Endothelial cell of umbilical vein (primary cell): Measurements from ENCODE around the gene AUTS2. TPM values are rescaled to one million over a fixed set of nuclear protein-coding genes. Genes with fewer than 3 reads are reported as not detected.

Source experiments
- BruUV-seq: library from RNA; stranded (reverse); fragments of 400-500 nt; replicated peaks from 2 replicates; lab custom pipeline; 2021; lab: Mats Ljungman, UMichigan
- CTCF ChIA-PET: fragments of 300-600, 350-600 bp; sonication (Branson Sonifier 250); formaldehyde crosslinking; loops from one replicate; lab custom pipeline; 2021; ENCODE audit warnings: antibody characterized with exemption, inconsistent platforms; lab: Charles Lee
- POLR2A ChIA-PET: fragments of 300-600, 350-600 bp; sonication (Branson Sonifier 250); formaldehyde crosslinking; loops from one replicate; lab custom pipeline; 2021; ENCODE audit warnings: antibody characterized with exemption, inconsistent platforms; lab: Charles Lee
- DNase-seq: peaks from one replicate; pipeline ENCODE4 v3.0.0-alpha.2; 2011; ENCODE audit warnings: low read depth, low spot score
- FAIRE-seq: peaks from 2 replicates; lab custom pipeline; 2011; peaks lifted over from hg19 to GRCh38; lab: Jason Lieb, UNC
- H2AFZ ChIP-seq: 2 replicates; pipeline ENCODE4 v1.6.0; 2012; ENCODE audit warnings: low read depth, low read length, control low read depth, inconsistent platforms
- H3K27ac ChIP-seq: 2 replicates; pipeline ENCODE4 v1.5.1; 2011; ENCODE audit warnings: low read depth, mild to moderate bottlenecking, control low read depth, low read length, moderate library complexity; ENCODE audit not compliant: insufficient read depth
- H3K27me3 ChIP-seq, 2 experiments: 2 replicates each; pipeline versions ENCODE4 v1.6.0 to v1.6.1; 2011; ENCODE audit warnings: low read length in 2 of 2, mixed read lengths in 1 of 2; ENCODE audit not compliant: control insufficient read depth in 2 of 2, insufficient read depth in 2 of 2
- H3K36me3 ChIP-seq, 2 experiments: 2 replicates in 1 of 2; 3 replicates in 1 of 2; pipeline ENCODE4 v1.5.1; 2011; ENCODE audit warnings: low read length in 2 of 2, mild to moderate bottlenecking in 1 of 2, moderate library complexity in 1 of 2; ENCODE audit not compliant: control insufficient read depth in 2 of 2, insufficient read depth in 2 of 2; ENCODE audit errors: extremely low read depth in 1 of 2
- H3K4me1 ChIP-seq: 3 replicates; pipeline ENCODE4 v1.5.1; 2011; ENCODE audit warnings: mild to moderate bottlenecking, low read length; ENCODE audit not compliant: control insufficient read depth, insufficient read depth; ENCODE audit errors: extremely low read depth
- H3K4me2 ChIP-seq: 2 replicates; pipeline ENCODE4 v1.6.1; 2011; ENCODE audit warnings: low read length, control low read depth, mixed read lengths; ENCODE audit not compliant: insufficient read depth
- H3K4me3 ChIP-seq, 3 experiments: fragments of 200-600 bp in 1 of 3; sonication (generic), shearing (Covaris generic) in 1 of 3; replicated peaks in 1 of 3; 2 replicates each; pipeline ENCODE4 v1.5.1; 2011 to 2016; ENCODE audit warnings: control low read depth in 3 of 3, low read length in 3 of 3, mild to moderate bottlenecking in 2 of 3, inconsistent platforms in 1 of 3, low read depth in 1 of 3, moderate library complexity in 1 of 3; ENCODE audit not compliant: insufficient read depth in 1 of 3
- H3K79me2 ChIP-seq: 2 replicates; pipeline ENCODE4 v1.6.0; 2012; ENCODE audit warnings: low read length, inconsistent platforms; ENCODE audit not compliant: control insufficient read depth, insufficient read depth
- H3K9ac ChIP-seq: replicated peaks from 2 replicates; pipeline ENCODE3; 2011; ENCODE audit warnings: low read length, control low read depth; ENCODE audit not compliant: insufficient read depth; ENCODE audit errors: extremely low read depth
- H3K9me1 ChIP-seq: replicated peaks from 3 replicates; pipeline ENCODE4 v1.6.0; 2011; ENCODE audit warnings: mild to moderate bottlenecking, low read length; ENCODE audit not compliant: control insufficient read depth, insufficient read depth; ENCODE audit errors: extremely low read depth
- H3K9me3 ChIP-seq: replicated peaks from 2 replicates; pipeline ENCODE4 v1.5.1; 2012; ENCODE audit warnings: low read length, inconsistent platforms; ENCODE audit not compliant: control insufficient read depth, insufficient read depth
- H4K20me1 ChIP-seq: replicated peaks from 2 replicates; pipeline ENCODE3; 2011; ENCODE audit warnings: mild to moderate bottlenecking, low read length; ENCODE audit not compliant: control insufficient read depth, insufficient read depth; ENCODE audit errors: extremely low read depth
- CTCF ChIP-seq, 2 donors: IDR thresholded peaks; 1 replicate in 1 of 2; 2 replicates in 1 of 2; pipeline ENCODE4 v1.5.1; 2011; ENCODE audit warnings: low read length in 2 of 2, mild to moderate bottlenecking in 2 of 2, moderate library complexity in 2 of 2, control low read depth in 1 of 2, inconsistent platforms in 1 of 2, low read depth in 1 of 2; ENCODE audit not compliant: insufficient read depth in 1 of 2; ENCODE audit errors: extremely low read depth in 1 of 2
- FOS ChIP-seq: IDR thresholded peaks from 2 replicates; pipeline ENCODE4 v1.6.1; 2011; ENCODE audit warnings: mild to moderate bottlenecking, low read length, moderate library complexity, borderline replicate concordance; ENCODE audit not compliant: insufficient read depth
- JUN ChIP-seq: IDR thresholded peaks from 2 replicates; pipeline ENCODE4 v1.6.1; 2011; ENCODE audit warnings: borderline replicate concordance, low read depth; ENCODE audit not compliant: insufficient read length, insufficient read depth
- MAX ChIP-seq: IDR thresholded peaks from 2 replicates; pipeline ENCODE4 v1.6.1; 2011; ENCODE audit not compliant: insufficient read depth, insufficient read length
- MYC ChIP-seq: IDR thresholded peaks from one replicate; pipeline ENCODE4 v1.6.1; 2011; ENCODE audit warnings: mild to moderate bottlenecking, low read depth, low read length
- POLR2A ChIP-seq: IDR thresholded peaks from 2 replicates; pipeline ENCODE4 v1.6.1; 2012; ENCODE audit warnings: low read depth, mild to moderate bottlenecking, control low read depth, low read length
- POLR2AphosphoS5 ChIP-seq: IDR thresholded peaks from 2 replicates; pipeline ENCODE4 v1.6.1; 2012; ENCODE audit warnings: low read depth, mild to moderate bottlenecking, control low read depth, low read length, moderate library complexity; ENCODE audit not compliant: insufficient read depth
- dilution Hi-C: fragments of 300-500 bp; cut with MboI; formaldehyde crosslinking; loops from one replicate; pipeline ENCODE4 v1.15.0; 2019; ENCODE audit warnings: low sequenced_read_pairs; ENCODE audit not compliant: extremely low pct_ligation_motif_present
- intact Hi-C: fragments of 100-400 bp; cut with micrococcal nuclease; formaldehyde crosslinking; loops from one replicate; pipeline ENCODE4 v1.10.0; 2022
- polyA plus RNA-seq, 4 experiments: library from polyadenylated mRNA; depleted of rRNA in 3 of 4; stranded (reverse) in 3 of 4; unstranded in 1 of 4; fragments of >200 nt; gene quantifications; 2 replicates each; pipeline versions ENCODE4 v1.2.1 to v1.2.3, GENCODE V29; 2011 to 2012; ENCODE audit warnings: missing spikeins in 1 of 4
- total RNA-seq: library from RNA; stranded (reverse); gene quantifications from 2 replicates; pipeline ENCODE4 v1.2.3, GENCODE V29; 2021

AUTS2 gene
- total and polyA plus RNA-seq, 2 donors (not counting 3 experiments of a cell fraction or from before 2014, with no cell fraction given): 0.59 to 8.0 TPM

GRCh38 chr7:70630818-70631457 is 1032.7 kb downstream of the AUTS2 start:
- Histone ChIP-seq H3K4me2 (no peak overlapping the region), H3K36me3 (no peaks in the 10 kb centered on the region), H3K27ac (no peak overlapping the region), H3K4me3 (no peak overlapping the region), H3K9me3 (peaks cover 1% of the 10 kb centered on the region), H3K27me3 (no peaks in the 10 kb centered on the region), H3K9me1 (no peaks in the 10 kb centered on the region), H2AFZ (no peak overlapping the region), H3K9ac (no peak overlapping the region), H4K20me1 (no peaks in the 10 kb centered on the region), H3K4me1 (no peaks in the 10 kb centered on the region), H3K79me2 (no peaks in the 10 kb centered on the region)
- dilution Hi-C loops (no loop called here), intact Hi-C loops (no loop called here)
- no peak for DNase-seq
- CTCF ChIA-PET: no interaction called here
- POLR2A ChIA-PET: no interaction called here
- no TSS peak for BruUV-seq
- TF ChIP-seq POLR2AphosphoS5: no peak
- FAIRE-seq: no peak

GRCh38 chr7:70631718-70632117 is 1033.4 kb downstream of the AUTS2 start:
- H2AFZ ChIP-seq: no peak overlapping the region
- H3K4me1 ChIP-seq: no peaks in the 10 kb centered on the region
- ChIA-PET CTCF (no interaction called here), POLR2A (no interaction called here)
- H3K36me3 ChIP-seq: no peaks in the 10 kb centered on the region
- DNase-seq: no peak
- H3K9ac ChIP-seq: no peak overlapping the region
- H3K27ac ChIP-seq: no peak overlapping the region
- dilution Hi-C loops (no loop called here), intact Hi-C loops (no loop called here)
- no peak for TF ChIP-seq CTCF (IDR thresholded peaks at IDR 0.05; ENCODE audit: extremely low read depth in 1 of 2, insufficient read depth in 1 of 2, low read depth in 1 of 2, low read length in 2 of 2)
- no peak for TF ChIP-seq FOS
- no peak for TF ChIP-seq MAX
- no peak for TF ChIP-seq MYC
- TF ChIP-seq JUN: no peak
- TF ChIP-seq POLR2AphosphoS5: no peak
- no peak for TF ChIP-seq POLR2A
- FAIRE-seq: no peak
- H3K4me3 ChIP-seq: no peak overlapping the region
- H4K20me1 ChIP-seq: no peaks in the 10 kb centered on the region
- BruUV-seq: no TSS peak
- H3K79me2 ChIP-seq: no peaks in the 10 kb centered on the region
- H3K9me1 ChIP-seq: no peaks in the 10 kb centered on the region
- no peak overlapping the region for H3K4me2 ChIP-seq
- no peaks in the 10 kb centered on the region for H3K27me3 ChIP-seq
- H3K9me3 ChIP-seq: peaks cover 4% of the 10 kb centered on the region
